Panc1 (cell line): ENCODE results near the gene SCP2D1. TPM values are rescaled to one million over a fixed set of nuclear protein-coding genes. Genes with fewer than 3 reads are reported as not detected.

Experiments used
- ATAC-seq: fragments of 200-7000 bp; cut with Tn5 transposase; 2 replicates; pipeline ENCODE4 v1.9.1; 2020; ENCODE audit warnings: mild to moderate bottlenecking, moderate library complexity
- Bru-seq: library from RNA; stranded (reverse); fragments of 400-500 nt; gene quantifications from one replicate; lab custom pipeline; 2021; lab: Mats Ljungman, UMichigan
- BruChase-seq, 2 experiments: library from RNA; stranded (reverse); fragments of 400-500 nt; gene quantifications; one replicate each; lab custom pipeline; 2021; lab: Mats Ljungman, UMichigan
- BruUV-seq: library from RNA; stranded (reverse); fragments of 400-500 nt; replicated peaks from 2 replicates; lab custom pipeline; 2021; lab: Mats Ljungman, UMichigan
- CTCF ChIA-PET: fragments of 300-600 bp; sonication (Branson Sonifier 250); formaldehyde crosslinking; loops from one replicate; lab custom pipeline; 2022; ENCODE audit warnings: antibody characterized with exemption; lab: Charles Lee
- POLR2A ChIA-PET: fragments of 300-600 bp; sonication (Branson Sonifier 250); formaldehyde crosslinking; loops from one replicate; lab custom pipeline; 2022; ENCODE audit warnings: antibody characterized with exemption; lab: Charles Lee
- DNase-seq: peaks from one replicate; pipeline ENCODE4 v3.0.0-alpha.2; 2010; ENCODE audit warnings: low read depth, low spot score
- H3K27ac ChIP-seq: 2 replicates; pipeline ENCODE4 v1.5.1; 2011; ENCODE audit warnings: mild to moderate bottlenecking, low read length, inconsistent platforms
- H3K27me3 ChIP-seq: fragments of 200-500 bp; sonication (Bioruptor generic); 2 replicates; pipeline ENCODE4 v1.6.0; 2014; ENCODE audit warnings: low read length, inconsistent platforms; ENCODE audit not compliant: control insufficient read depth, insufficient read depth
- H3K36me3 ChIP-seq: fragments of 200-500 bp; sonication (Bioruptor generic); 2 replicates; pipeline ENCODE4 v1.5.1; 2014; ENCODE audit warnings: inconsistent platforms, mild to moderate bottlenecking, low read length, moderate library complexity; ENCODE audit not compliant: control insufficient read depth, insufficient read depth
- H3K4me1 ChIP-seq: 2 replicates; pipeline ENCODE4 v1.5.1; 2011; ENCODE audit warnings: inconsistent platforms, mild to moderate bottlenecking, low read length, moderate library complexity; ENCODE audit not compliant: control insufficient read depth, insufficient read depth
- H3K4me3 ChIP-seq, 2 experiments: 2 replicates each; pipeline ENCODE4 v1.5.1; 2011 to 2012; ENCODE audit warnings: low read depth in 2 of 2, low read length in 2 of 2, mild to moderate bottlenecking in 2 of 2, inconsistent platforms in 1 of 2, moderate library complexity in 1 of 2
- H3K9me3 ChIP-seq: fragments of 200-500 bp; sonication (Bioruptor generic); 2 replicates; pipeline ENCODE4 v1.5.1; 2014; ENCODE audit warnings: low read depth, mild to moderate bottlenecking, inconsistent platforms, low read length, moderate library complexity; ENCODE audit not compliant: control insufficient read depth, insufficient read depth
- POLR2AphosphoS5 ChIP-seq: IDR thresholded peaks from 2 replicates; pipeline ENCODE4 v1.6.1; 2012; ENCODE audit warnings: mild to moderate bottlenecking, low read depth, low read length, moderate library complexity
- SIN3A ChIP-seq: IDR thresholded peaks from 2 replicates; pipeline ENCODE4 v1.6.1; 2012; ENCODE audit warnings: low read depth, mild to moderate bottlenecking, low read length, moderate library complexity, borderline replicate concordance; ENCODE audit not compliant: insufficient read depth
- TCF7L2 ChIP-seq: IDR thresholded peaks from 2 replicates; pipeline ENCODE4 v1.6.1; 2011; ENCODE audit warnings: mild to moderate bottlenecking, low read depth, low read length, inconsistent platforms
- in situ Hi-C: cut with HindIII; loops from 2 replicates; pipeline ENCODE4 v1.10.0; 2016; ENCODE audit warnings: low sequenced_read_pairs, low pct_unique_long_range_greater_than_20kb
- intact Hi-C: fragments of 100-400 bp; cut with micrococcal nuclease; formaldehyde crosslinking; loops from one replicate; pipeline ENCODE4 v1.10.0; 2022; ENCODE audit not compliant: unreplicated experiment
- long read RNA-seq: library from polyadenylated mRNA; unstranded; transcript quantifications from one replicate; pipeline ENCODE4 v2.0.0, GENCODE V29; 2021; ENCODE audit not compliant: unreplicated experiment
- polyA plus RNA-seq: library from polyadenylated mRNA; unstranded; fragments of >200 nt; gene quantifications from one replicate; pipeline ENCODE4 v1.2.1, GENCODE V29; 2012; ENCODE audit warnings: missing spikeins; ENCODE audit not compliant: insufficient read length
- total RNA-seq: library from RNA; stranded (reverse); gene quantifications from one replicate; pipeline ENCODE4 v1.2.1, GENCODE V29; 2021; ENCODE audit not compliant: unreplicated experiment
- TF ChIP-seq, protein P1 (sequence below), 2 experiments: IDR thresholded peaks; 2 replicates each; pipeline ENCODE4 v1.6.1; 2011 to 2012; ENCODE audit warnings: low read depth in 2 of 2, control low read depth in 1 of 2, low read length in 1 of 2, mild to moderate bottlenecking in 1 of 2, moderate library complexity in 1 of 2; ENCODE audit not compliant: insufficient read depth in 1 of 2
- TF ChIP-seq, protein P2 (sequence below): fragments of 450-650 bp; IDR thresholded peaks from 2 replicates; pipeline ENCODE4 v1.5.1; 2017; ENCODE audit warnings: mild to moderate bottlenecking

Gene SCP2D1
- total RNA-seq (not detected), Bru-seq, nascent RNA (not detected), BruChase-seq, experiment 1, labeled RNA remaining after a 2-hour chase (not detected), BruChase-seq, experiment 2, labeled RNA remaining after a 6-hour chase (not detected)
- polyA plus RNA-seq, result not detected
- long read RNA-seq, result 0 reads

DNA sequence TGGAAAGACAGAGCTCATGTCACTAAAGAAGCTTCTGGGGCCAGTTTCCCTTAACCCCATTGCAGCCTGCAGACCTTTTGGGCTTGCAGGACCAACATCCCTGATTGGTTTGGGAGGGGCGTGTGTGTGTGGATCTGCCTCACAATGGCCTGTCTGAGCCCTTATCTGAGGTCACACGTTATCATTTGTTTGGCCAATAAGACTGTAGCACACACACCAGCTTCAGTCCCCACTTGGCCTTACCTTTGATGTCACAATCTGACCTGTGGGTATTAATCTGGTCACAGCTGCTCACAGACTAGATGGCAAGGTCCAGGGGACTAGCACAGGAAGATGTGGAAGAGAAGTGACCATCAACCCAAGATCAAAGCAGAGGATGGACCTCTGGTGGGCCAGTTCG lies at the start of gene SCP2D1:
SCP2D1 (plus strand) TSS at position 301 of the 400 bp plus-strand sequence; CDS start at position 334, 33 bp downstream.
- ATAC-seq (no peak), DNase-seq (no peak)
- Histone ChIP-seq H3K9me3 (no peaks in the 10 kb centered on the region), H3K4me1 (no peaks in the 10 kb centered on the region), H3K4me3 (no peak within 1 kb of the TSS), H3K36me3 (no peaks in the 10 kb centered on the region), H3K27me3 (no peaks in the 10 kb centered on the region), H3K27ac (no peak within 1 kb of the TSS)
- ChIA-PET POLR2A (no interaction called here), CTCF (no interaction called here)
- BruUV-seq, result no TSS peak
- intact Hi-C loops, result no loop called here
- in situ Hi-C loops, result no loop called here
- TF ChIP-seq, protein P1, sequence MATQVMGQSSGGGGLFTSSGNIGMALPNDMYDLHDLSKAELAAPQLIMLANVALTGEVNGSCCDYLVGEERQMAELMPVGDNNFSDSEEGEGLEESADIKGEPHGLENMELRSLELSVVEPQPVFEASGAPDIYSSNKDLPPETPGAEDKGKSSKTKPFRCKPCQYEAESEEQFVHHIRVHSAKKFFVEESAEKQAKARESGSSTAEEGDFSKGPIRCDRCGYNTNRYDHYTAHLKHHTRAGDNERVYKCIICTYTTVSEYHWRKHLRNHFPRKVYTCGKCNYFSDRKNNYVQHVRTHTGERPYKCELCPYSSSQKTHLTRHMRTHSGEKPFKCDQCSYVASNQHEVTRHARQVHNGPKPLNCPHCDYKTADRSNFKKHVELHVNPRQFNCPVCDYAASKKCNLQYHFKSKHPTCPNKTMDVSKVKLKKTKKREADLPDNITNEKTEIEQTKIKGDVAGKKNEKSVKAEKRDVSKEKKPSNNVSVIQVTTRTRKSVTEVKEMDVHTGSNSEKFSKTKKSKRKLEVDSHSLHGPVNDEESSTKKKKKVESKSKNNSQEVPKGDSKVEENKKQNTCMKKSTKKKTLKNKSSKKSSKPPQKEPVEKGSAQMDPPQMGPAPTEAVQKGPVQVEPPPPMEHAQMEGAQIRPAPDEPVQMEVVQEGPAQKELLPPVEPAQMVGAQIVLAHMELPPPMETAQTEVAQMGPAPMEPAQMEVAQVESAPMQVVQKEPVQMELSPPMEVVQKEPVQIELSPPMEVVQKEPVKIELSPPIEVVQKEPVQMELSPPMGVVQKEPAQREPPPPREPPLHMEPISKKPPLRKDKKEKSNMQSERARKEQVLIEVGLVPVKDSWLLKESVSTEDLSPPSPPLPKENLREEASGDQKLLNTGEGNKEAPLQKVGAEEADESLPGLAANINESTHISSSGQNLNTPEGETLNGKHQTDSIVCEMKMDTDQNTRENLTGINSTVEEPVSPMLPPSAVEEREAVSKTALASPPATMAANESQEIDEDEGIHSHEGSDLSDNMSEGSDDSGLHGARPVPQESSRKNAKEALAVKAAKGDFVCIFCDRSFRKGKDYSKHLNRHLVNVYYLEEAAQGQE (IDR thresholded peaks at IDR 0.05; ENCODE audit: insufficient read depth in 1 of 2, low read depth in 2 of 2, low read length in 1 of 2), result no peak
- no peak for TF ChIP-seq SIN3A
- TF ChIP-seq TCF7L2, result no peak
- no peak for TF ChIP-seq POLR2AphosphoS5
- TF ChIP-seq, protein P2, sequence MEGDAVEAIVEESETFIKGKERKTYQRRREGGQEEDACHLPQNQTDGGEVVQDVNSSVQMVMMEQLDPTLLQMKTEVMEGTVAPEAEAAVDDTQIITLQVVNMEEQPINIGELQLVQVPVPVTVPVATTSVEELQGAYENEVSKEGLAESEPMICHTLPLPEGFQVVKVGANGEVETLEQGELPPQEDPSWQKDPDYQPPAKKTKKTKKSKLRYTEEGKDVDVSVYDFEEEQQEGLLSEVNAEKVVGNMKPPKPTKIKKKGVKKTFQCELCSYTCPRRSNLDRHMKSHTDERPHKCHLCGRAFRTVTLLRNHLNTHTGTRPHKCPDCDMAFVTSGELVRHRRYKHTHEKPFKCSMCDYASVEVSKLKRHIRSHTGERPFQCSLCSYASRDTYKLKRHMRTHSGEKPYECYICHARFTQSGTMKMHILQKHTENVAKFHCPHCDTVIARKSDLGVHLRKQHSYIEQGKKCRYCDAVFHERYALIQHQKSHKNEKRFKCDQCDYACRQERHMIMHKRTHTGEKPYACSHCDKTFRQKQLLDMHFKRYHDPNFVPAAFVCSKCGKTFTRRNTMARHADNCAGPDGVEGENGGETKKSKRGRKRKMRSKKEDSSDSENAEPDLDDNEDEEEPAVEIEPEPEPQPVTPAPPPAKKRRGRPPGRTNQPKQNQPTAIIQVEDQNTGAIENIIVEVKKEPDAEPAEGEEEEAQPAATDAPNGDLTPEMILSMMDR, result no peak

DNA sequence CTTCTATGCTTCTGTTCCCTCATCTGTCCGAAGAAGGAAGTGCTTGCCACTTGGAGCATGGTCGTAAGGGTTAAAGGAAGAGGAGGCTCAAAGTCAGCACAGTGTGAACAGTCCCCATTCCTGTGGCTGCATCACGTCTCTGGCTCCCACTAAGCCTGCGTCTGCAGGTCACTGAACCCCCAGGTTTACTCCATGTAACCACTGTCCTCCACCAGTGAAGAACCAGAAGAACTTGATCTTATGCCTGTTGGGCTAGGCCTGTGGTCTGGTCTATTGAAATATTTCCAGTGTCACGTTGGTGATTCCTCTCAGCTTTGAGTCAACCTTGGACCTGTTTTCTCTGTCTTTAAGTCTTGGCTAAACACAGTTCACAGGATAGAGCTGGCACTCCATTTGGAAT lies 45.9 kb upstream of the SCP2D1 start:
- Histone ChIP-seq H3K27ac (no peak overlapping the region), H3K9me3 (no peaks in the 10 kb centered on the region), H3K4me3 (no peak overlapping the region), H3K27me3 (peaks cover 2% of the 10 kb centered on the region; the same call in 1 of the 2 replicates), H3K36me3 (no peaks in the 10 kb centered on the region), H3K4me1 (no peaks in the 10 kb centered on the region)
- DNase-seq (no peak), ATAC-seq (no peak)
- ChIA-PET POLR2A (no interaction called here), CTCF (no interaction called here)
- intact Hi-C loops, result no loop called here
- no TSS peak for BruUV-seq
- in situ Hi-C loops, result no loop called here
- TF ChIP-seq POLR2AphosphoS5 (no peak), SIN3A (no peak), TCF7L2 (no peak)
- TF ChIP-seq, protein P1 (IDR thresholded peaks at IDR 0.05; ENCODE audit: insufficient read depth in 1 of 2, low read depth in 2 of 2, low read length in 1 of 2), result no peak
- TF ChIP-seq, protein P2, result no peak
